ENCODE results near the gene OSBPL5.

OSBPL5 gene

DNA sequence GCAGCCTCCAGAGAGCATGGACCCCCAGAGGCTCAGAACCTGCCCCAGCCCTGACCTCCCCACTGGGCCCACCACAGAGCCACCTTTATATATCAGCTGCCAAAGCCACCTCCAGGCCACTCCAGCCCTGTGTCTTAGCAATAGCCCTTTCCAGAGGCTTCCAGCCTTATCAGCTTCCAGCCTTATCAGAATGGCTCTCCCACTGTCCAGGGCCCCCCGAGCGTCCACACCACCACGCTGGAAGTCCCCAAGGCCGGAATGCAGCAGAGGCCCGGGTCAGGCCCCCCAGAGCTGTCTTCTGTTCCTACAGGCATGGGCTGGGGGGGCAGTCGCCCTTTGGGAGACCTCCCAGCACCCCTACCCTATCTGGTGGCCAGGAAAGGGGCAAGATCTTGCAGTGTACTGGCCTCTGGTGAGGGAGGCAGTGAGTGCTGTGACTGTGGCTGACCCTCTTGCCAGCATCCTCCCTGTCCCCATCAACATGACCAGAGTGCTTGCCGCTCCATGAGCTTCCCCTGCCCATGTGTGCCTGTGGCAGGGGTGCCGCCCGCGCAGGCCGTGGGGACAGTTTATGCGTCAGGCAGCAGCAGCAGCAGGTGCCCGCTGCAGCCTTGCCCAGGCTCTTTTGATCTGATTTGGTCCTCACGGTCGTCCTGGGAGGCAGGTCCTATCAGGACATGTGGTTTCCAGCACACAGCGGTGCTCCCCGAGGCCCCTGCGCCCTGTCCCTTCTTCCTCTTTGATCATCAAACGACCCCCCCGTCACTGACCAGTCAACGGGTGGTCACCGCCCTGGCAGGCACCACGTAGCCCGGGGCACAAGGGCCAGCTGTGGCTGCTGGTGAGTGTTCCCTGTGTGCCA is 15.9 kb downstream of the OSBPL5 start:
- DNase-seq, result no peak

DNA sequence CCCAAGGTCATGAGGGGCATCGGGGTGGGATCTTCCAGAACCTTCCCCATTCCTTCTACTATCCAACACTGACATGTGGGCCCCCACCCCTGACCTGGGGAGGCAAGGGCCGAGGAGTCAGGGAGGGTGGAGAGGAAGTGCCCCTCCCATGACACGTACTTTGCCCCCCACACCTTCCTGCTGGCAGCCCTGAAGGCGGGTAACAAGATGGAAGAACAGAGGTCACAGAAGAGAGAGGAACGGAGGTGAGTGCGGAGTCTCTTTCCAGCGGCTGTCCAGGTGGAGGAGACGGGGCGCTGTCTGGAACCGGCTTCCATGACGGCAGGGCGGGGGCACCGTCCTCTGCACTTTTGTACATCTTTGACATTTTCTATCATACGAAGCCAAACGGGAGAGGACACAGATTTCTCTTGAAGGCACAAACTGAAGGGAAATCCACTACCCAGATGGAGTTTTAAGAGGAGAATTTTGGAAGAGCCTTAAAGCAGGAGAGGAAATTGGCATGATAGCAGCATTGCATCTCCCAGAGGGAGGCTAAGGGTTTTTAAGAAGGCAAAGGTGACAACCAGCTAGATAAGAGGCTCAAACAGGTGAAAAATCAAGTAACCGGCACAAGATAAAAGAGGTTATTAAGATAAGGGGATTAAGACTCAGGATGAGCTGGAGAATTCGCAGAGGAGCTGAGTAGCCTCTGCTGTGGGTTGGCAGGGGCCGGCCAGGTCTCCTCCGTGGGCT is 16.7 kb downstream of the OSBPL5 start:
- no peak for DNase-seq

DNA sequence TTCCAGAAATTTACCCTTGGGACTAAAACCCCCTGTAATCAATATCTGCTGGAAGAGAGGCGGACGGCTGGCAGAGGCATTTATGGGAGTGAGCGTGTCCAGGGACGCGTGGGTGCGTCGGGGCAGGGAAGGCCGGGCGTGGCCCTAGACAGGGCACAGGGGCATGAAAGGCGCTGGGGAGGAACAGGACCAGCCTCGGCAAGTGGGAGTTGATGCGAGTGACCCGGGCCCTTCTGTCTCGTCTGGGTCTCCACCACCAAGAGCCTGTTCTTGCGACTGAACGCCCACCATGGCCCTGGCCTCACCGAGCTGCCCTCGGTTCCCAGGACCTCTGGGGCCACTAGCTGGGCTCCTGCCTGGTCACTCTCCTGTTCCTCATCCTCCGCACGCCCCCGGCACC is 17.5 kb downstream of the OSBPL5 start:
- no peak for DNase-seq

DNA sequence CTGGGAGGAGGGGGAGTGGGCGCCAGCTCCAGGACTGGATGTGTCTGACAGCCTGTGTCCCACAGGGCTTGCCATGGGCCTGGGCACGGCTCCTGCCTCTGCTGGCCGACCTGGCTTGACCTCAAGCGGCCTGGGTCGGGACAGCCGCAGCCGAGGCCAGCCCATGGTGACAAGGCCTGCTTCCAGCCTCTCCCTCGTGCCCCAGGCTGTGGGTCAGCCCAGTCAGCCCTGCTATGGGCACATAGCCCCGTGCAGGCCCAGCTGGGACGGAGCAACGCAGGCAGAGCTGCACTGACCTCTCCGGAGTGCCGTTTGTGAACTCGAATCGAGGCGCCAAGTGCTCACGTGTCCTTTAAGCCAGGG is 17.9 kb downstream of the OSBPL5 start:
- DNase-seq, result no peak

GRCh38 chr11:3146612-3147256 is 18.4 kb downstream of the OSBPL5 start:
- DNase-seq, result peak; percentile 65

- no peak for DNase-seq
Measured at GRCh38 chr11:3145206-3145520, 19.9 kb downstream of the OSBPL5 start.

GRCh38 chr11:3144296-3145205 is 20.6 kb downstream of the OSBPL5 start:
- no peak for DNase-seq

- DNase-seq, result no peak
Measured at GRCh38 chr11:3143136-3143880, 21.8 kb downstream of the OSBPL5 start.

GRCh38 chr11:3140291-3140603 is 24.9 kb downstream of the OSBPL5 start:
- no peak for DNase-seq

GRCh38 chr11:3139481-3140290 is 25.4 kb downstream of the OSBPL5 start:
- no peak for DNase-seq

DNA sequence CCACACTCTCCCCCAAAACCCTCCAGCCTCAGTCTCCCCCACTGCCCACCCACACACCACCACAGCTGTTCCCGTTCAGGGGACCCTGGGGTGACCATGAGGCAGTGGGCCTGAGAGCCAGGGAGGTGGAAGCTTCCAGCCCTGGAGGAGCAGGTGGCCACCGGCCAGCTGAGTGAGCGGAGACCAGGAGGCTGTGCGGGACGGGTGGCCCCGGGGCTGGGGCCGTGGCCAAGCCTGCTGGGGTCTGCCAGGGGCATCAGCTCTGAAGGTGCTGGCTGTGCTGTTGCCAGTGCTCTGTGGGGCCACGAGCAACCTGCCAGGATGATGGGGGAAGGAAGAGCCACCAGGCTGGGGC is 26.0 kb downstream of the OSBPL5 start:
- DNase-seq, result no peak

- no peak for DNase-seq
Measured at GRCh38 chr11:3138178-3139085, 26.7 kb downstream of the OSBPL5 start.

GRCh38 chr11:3137486-3138177 is 27.5 kb downstream of the OSBPL5 start:
- no peak for DNase-seq

GRCh38 chr11:3136546-3137455 is 28.3 kb downstream of the OSBPL5 start:
- peak; percentile 23 for DNase-seq

DNA sequence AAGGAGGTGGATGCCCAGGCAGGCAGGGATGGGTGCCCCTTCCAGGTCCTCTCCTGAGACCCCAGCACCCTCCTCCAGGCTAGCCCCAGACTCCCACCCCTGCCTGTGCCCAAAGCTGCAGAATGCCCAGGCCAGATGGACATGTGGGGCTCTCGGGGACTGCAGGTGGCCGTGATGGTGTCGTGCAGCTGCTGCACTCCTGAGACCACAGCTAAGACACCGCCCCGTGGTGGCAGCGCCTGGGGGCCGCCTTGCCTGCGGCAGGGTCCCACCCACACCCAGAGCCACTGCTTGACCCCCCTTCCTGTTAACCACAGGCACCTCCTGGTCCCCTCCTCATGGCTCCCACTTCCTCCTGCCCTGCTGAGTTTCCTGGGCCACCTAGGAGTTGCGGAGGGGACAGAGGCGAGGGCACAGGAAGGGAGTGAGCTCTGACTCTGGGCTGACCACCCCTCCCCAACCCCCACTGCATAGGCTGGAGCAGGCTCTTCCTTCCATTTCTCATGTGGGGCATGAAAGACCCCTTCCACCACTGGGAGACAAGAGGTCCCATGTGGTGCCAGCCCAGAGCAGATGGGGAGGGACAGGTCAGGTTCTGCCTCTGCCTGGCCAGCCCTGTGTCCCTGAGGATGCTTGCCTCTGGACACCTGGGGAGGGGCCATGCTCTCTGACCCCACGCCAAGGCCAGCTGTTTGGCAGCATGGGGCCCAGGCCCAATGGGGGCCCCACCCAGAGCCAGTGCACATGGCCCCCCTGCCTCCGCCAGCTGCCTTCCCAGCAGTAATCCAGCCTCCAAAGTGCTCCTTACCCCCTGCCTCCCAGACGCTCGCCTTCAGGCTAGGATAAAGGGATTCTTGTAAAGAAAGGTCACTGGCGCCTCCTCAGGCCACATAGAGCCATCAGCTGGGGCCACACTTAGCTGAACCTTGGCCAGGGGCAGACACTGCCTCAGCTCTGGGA is 29.3 kb downstream of the OSBPL5 start:
- DNase-seq, result no peak

GRCh38 chr11:3134651-3135480 is 30.2 kb downstream of the OSBPL5 start:
- DNase-seq, result no peak
